OCI-LY7 (cell line): ENCODE results near the gene RAE1. TPM values are rescaled to one million over a fixed set of nuclear protein-coding genes. Genes with fewer than 3 reads are reported as not detected.

Experiments used
- BruUV-seq: library from RNA; stranded (reverse); fragments of 400-500 nt; replicated peaks from 2 replicates; lab custom pipeline; 2021; lab: Mats Ljungman, UMichigan
- CTCF ChIA-PET: fragments of 300-600 bp; sonication (Branson Sonifier 250); formaldehyde crosslinking; loops from one replicate; lab custom pipeline; 2022; ENCODE audit warnings: antibody characterized with exemption; ENCODE audit not compliant: unreplicated experiment; lab: Charles Lee
- POLR2A ChIA-PET: fragments of 300-600 bp; sonication (Branson Sonifier 250); formaldehyde crosslinking; loops from one replicate; lab custom pipeline; 2022; ENCODE audit warnings: antibody characterized with exemption; lab: Charles Lee
- DNase-seq: peaks from one replicate; pipeline ENCODE4 v3.0.0-alpha.2; 2015; ENCODE audit warnings: low spot score
- H2AFZ ChIP-seq: fragments of 200-600 bp; sonication (generic), shearing (Covaris generic); 2 replicates; pipeline ENCODE4 v1.6.1; 2014; ENCODE audit warnings: mild to moderate bottlenecking, antibody characterized with exemption, low read length, moderate library complexity
- H3K27ac ChIP-seq: fragments of 200-600 bp; sonication (generic); 2 replicates; pipeline ENCODE4 v1.5.1; 2014; ENCODE audit warnings: mixed run types, low read depth, mild to moderate bottlenecking, moderate library complexity, low read length, inconsistent platforms; ENCODE audit not compliant: poor library complexity, severe bottlenecking
- H3K36me3 ChIP-seq: fragments of 200-600 bp; sonication (generic); 2 replicates; pipeline ENCODE4 v1.6.1; 2014; ENCODE audit warnings: mild to moderate bottlenecking, antibody characterized with exemption, low read length, moderate library complexity, mixed read lengths; ENCODE audit not compliant: insufficient read depth
- H3K4me1 ChIP-seq: fragments of 200-600 bp; sonication (generic); 2 replicates; pipeline ENCODE4 v1.5.1; 2014; ENCODE audit warnings: mild to moderate bottlenecking, low read length; ENCODE audit not compliant: insufficient read depth, poor library complexity, severe bottlenecking
- H3K4me2 ChIP-seq: fragments of 200-600 bp; sonication (generic); 2 replicates; pipeline ENCODE4 v1.6.1; 2014; ENCODE audit warnings: mild to moderate bottlenecking, low read length
- H3K4me3 ChIP-seq: fragments of 200-600 bp; sonication (generic); 2 replicates; pipeline ENCODE4 v1.5.1; 2014; ENCODE audit warnings: mild to moderate bottlenecking, low read depth, low read length; ENCODE audit not compliant: poor library complexity, severe bottlenecking
- H3K79me2 ChIP-seq: fragments of 200-600 bp; sonication (generic); 2 replicates; pipeline ENCODE4 v1.6.1; 2016; ENCODE audit warnings: low read depth, mild to moderate bottlenecking, low read length, moderate library complexity, mixed read lengths; ENCODE audit not compliant: insufficient read depth
- H3K9me2 ChIP-seq: fragments of 200-600 bp; sonication (generic); 2 replicates; pipeline ENCODE4 v1.6.1; 2016; ENCODE audit warnings: mild to moderate bottlenecking, low read length, mixed read lengths; ENCODE audit not compliant: insufficient read depth
- H3K9me3 ChIP-seq: fragments of 200-600 bp; sonication (generic); 2 replicates; pipeline ENCODE4 v1.6.1; 2014; ENCODE audit warnings: mild to moderate bottlenecking, mixed run types, low read length, mixed read lengths
- H4K20me1 ChIP-seq: fragments of 200-600 bp; sonication (generic); 2 replicates; pipeline ENCODE4 v1.6.1; 2014; ENCODE audit warnings: mild to moderate bottlenecking, antibody characterized with exemption, low read length, moderate library complexity, mixed read lengths; ENCODE audit not compliant: insufficient read depth
- CTCF ChIP-seq: fragments of 200-600 bp; sonication (generic); conservative IDR thresholded peaks from 2 replicates; pipeline ENCODE4 v1.5.1; 2014; ENCODE audit warnings: mild to moderate bottlenecking, antibody characterized with exemption, low read length, moderate library complexity, mixed read lengths
- EZH2phosphoT487 ChIP-seq: fragments of 200-600 bp; sonication (generic); IDR thresholded peaks from 2 replicates; pipeline ENCODE4 v1.6.1; 2018; ENCODE audit warnings: low read depth, borderline replicate concordance, mild to moderate bottlenecking, mixed run types, antibody characterized with exemption, low read length, moderate library complexity, mixed read lengths
- intact Hi-C: fragments of 100-400 bp; cut with micrococcal nuclease; formaldehyde crosslinking; loops from one replicate; pipeline ENCODE4 v1.10.0; 2022; ENCODE audit not compliant: unreplicated experiment
- total RNA-seq, 2 experiments: library from RNA; depleted of rRNA in 1 of 2; stranded (reverse); fragments of >200 nt in 1 of 2; shearing (Covaris generic) in 1 of 2; gene quantifications; 2 replicates each; pipeline ENCODE4 v1.2.3, GENCODE V29; 2014 to 2022

The RAE1 gene
- total RNA-seq, 2 experiments from 2014 or later = 55.0 to 57.4 TPM

GRCh38 chr20:57421253-57422220, 70.5 kb downstream of the RAE1 start:
- Histone ChIP-seq H3K9me2 (no peaks in the 10 kb centered on the region), H4K20me1 (no peaks in the 10 kb centered on the region), H2AFZ (no peak overlapping the region), H3K4me3 (no peak overlapping the region), H3K79me2 (no peaks in the 10 kb centered on the region), H3K9me3 (no peaks in the 10 kb centered on the region), H3K27ac (no peak overlapping the region), H3K4me1 (peaks cover 22% of the 10 kb centered on the region), H3K4me2 (no peak overlapping the region), H3K36me3 (no peaks in the 10 kb centered on the region)
- no peak for DNase-seq
- POLR2A ChIA-PET = interaction anchor here (0.6 kb wide), 1 partner anchor 46 kb away, joined by 3 read pairs; no protein-coding TSS in a partner anchor
- BruUV-seq = no TSS peak
- intact Hi-C loops = no loop called here
- no peak for TF ChIP-seq CTCF
- no peak for TF ChIP-seq EZH2phosphoT487
- CTCF ChIA-PET = no interaction called here

GRCh38 chr20:57422254-57422653, 71.2 kb downstream of the RAE1 start:
- no peak for TF ChIP-seq CTCF
- TF ChIP-seq EZH2phosphoT487 = no peak
- H3K9me3 ChIP-seq = no peaks in the 10 kb centered on the region
- H4K20me1 ChIP-seq = no peaks in the 10 kb centered on the region
- ChIA-PET POLR2A (no interaction called here), CTCF (no interaction called here)
- no TSS peak for BruUV-seq
- peaks cover 29% of the 10 kb centered on the region for H3K4me1 ChIP-seq
- H3K9me2 ChIP-seq = no peaks in the 10 kb centered on the region
- no peaks in the 10 kb centered on the region for H3K36me3 ChIP-seq
- no peak overlapping the region for H3K27ac ChIP-seq
- no peak overlapping the region for H3K4me2 ChIP-seq
- no peaks in the 10 kb centered on the region for H3K79me2 ChIP-seq
- DNase-seq = no peak
- intact Hi-C loops = no loop called here
- H2AFZ ChIP-seq = no peak overlapping the region
- H3K4me3 ChIP-seq = no peak overlapping the region
